Non-pigmented ciliary epithelial cell (primary cell): ENCODE measurements around the gene MAGED1.

ENCODE experiments used
- DNase-seq: peaks from one replicate; pipeline ENCODE4 v3.0.0-alpha.2; 2010; ENCODE audit warnings: low read depth

The MAGED1 gene

DNA sequence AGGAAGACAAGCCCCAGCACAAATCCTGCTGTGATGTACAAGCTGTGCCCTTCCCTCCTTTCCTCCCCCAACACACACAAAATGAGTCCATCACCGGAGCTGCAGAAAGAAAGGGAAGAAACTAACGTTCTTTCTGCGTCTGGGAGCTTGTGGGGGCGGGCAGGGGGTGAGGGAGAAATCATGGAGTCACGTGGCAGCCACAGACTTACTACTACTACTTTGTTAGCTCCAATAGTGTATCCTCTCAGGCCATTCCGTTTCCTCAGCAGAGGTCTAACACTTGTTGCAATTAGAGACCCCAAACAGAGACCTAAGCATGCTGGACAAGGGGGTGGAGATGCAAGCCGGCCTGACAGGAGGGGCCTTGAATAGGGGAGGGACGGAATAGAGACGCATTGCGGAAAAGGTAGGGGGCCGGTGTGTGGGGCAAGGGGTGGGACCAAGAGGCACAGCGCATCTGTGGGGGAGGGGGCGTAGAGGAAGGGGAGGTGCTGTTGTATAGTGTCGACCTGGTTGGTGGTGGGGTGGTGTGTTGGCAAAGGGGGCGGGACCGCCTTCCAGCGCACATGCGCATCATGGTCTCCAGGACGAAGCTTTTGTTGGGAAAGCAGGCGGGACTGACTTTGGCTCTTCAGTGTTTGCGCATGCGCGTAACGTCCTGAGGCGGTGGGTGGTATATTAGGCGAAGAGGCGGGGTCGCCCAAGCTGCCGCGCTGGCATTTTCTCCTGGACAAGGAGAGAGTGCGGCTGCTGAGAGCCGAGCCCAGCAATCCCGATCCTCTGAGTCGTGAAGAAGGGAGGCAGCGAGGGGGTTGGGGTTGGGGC lies at the start of gene MAGED1:
TSS of gene MAGED1 (plus strand) at position 703 of the 825 bp plus-strand sequence. CDS start 682 bp downstream, outside the sequence.
- DNase-seq = peak; percentile 85

DNA sequence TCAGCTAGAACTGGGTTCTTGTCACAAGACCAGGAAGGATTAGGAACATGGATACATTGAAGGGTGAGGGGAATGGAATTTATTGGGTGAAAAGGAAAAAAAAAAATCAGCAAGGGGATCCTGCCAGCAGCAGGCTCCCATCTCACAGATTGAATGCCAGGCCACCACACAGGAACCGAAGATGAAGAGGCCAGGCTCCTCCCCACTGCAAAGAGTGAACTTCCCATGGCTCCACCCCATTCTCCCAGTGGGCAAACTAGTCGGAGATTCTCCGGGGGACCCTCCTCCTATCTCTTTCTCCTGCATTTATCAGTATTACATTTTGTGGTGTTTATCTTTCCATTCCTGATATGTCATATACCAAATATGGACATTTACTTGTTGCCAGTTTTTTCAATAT lies 46.0 kb upstream of the MAGED1 start:
- DNase-seq = no peak

DNA sequence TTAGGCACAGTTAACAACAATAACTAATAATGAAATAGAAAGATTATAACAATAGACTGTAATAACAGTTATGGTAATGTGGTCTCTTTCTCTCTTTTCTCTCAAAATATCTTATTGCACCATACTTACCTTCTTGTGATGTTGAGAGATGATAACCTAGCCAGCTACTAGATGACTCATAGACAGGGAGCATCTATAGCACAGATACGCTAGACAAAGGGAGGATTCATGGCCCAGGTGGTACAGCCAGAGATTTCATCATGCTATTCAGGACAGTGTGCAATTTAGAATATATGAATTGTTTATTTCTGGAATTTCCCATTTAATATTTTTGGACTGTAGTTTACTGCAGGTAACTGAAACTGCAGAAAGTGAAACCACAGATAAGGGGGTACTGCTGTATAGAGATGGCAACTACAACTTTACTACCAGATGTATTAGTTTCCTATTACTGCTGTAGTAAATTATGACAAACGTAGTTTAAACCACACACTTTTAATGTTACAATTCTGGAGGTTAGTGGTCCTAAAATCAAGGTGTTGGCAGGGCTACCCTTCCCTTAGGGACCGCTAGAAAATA lies 41.8 kb upstream of the MAGED1 start:
- DNase-seq = no peak

GRCh38 chrX:51852096-51852495 lies 41.3 kb upstream of the MAGED1 start:
- no peak for DNase-seq

DNA sequence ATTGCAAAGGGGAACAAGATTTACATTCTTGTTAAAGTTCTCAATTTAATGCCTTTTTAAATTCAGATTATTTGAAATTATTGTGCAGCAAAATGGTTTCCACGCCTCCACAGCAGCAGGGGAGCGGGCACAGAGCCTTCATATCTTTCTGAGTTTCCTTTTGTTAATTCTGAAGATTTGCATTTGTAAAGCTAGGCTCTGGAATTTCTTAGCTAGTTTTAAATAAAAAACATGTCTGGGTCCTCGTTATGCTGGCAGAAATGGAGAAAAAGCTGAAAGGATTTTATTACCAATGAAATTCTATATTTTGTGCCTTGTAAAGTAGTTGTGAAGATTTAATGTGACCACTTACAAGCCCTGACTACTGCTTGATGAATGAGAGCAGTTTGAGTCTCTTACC lies 40.8 kb upstream of the MAGED1 start:
- DNase-seq = no peak

DNA sequence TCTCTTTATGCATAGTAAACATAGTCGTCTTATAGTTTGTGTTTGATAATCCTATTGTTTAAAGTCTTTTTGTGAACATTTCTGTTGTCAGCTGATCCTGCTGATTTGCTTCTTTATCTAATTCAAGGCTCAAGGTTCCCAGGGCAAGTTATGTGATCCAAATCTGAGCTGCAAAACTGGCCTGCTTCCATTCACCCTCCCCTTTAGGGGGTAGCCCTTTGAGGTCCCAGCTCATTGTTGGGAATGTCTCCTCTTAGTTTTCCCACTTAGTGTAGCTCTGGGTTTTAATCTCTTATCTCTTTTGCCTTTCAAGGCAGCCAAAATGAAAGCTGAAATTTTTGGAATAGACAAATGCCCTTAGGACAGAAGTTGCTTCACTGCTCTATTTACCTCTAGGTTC lies 40.2 kb upstream of the MAGED1 start:
- no peak for DNase-seq

GRCh38 chrX:51855698-51856097 lies 37.7 kb upstream of the MAGED1 start:
- no peak for DNase-seq

DNA sequence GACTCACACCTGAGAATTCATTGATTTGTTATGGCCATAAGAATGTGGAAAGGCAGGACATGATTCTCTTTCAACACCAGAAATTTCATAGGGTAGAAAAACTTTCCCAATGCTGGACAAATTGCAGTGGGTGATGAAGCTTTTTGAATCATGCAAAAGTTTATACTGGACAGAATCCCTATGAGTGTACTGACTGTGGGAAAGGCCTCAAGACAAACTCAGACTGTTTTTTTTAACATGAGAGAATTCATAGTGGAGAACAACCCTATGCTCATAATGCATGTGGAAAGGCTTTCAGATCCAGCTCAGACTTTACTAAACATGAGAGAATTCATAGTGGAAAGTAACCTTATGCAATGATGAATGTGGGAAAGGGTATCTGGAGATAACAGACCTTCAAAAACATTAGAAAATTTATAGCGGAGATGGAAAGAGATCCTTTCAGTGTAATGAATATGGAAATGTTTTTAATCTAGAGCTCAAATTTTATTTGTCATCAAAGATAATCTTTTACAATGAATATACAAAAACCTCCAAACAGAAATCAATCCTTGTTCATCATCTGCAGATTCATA lies 36.2 kb upstream of the MAGED1 start:
- no peak for DNase-seq

GRCh38 chrX:51860679-51861078 lies 32.7 kb upstream of the MAGED1 start:
- no peak for DNase-seq

- DNase-seq = no peak
Measured at GRCh38 chrX:51862920-51863319, 30.5 kb upstream of the MAGED1 start.

GRCh38 chrX:51866210-51866609 lies 27.2 kb upstream of the MAGED1 start:
- DNase-seq = peak; percentile 44

GRCh38 chrX:51867626-51868025 lies 25.8 kb upstream of the MAGED1 start:
- DNase-seq = no peak

DNA sequence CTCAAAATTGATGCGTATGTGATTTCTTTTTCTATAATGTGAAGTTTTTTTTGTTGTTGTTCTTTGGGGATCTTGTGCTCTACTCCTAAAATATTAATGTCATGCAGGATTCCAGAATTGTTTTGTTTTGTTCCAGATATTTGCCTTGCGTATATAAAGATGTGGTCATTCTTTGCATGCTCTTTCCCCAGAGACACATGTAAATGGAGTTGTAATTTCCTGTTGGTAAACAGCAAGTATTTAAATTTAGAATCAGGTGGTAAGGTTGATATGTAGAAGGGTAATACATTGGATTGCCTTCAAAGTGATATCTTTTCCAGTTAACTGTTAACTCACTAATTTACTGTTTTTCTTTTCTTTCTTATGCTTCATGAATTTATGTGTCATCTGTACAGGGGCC lies 23.1 kb upstream of the MAGED1 start:
- DNase-seq = no peak

DNA sequence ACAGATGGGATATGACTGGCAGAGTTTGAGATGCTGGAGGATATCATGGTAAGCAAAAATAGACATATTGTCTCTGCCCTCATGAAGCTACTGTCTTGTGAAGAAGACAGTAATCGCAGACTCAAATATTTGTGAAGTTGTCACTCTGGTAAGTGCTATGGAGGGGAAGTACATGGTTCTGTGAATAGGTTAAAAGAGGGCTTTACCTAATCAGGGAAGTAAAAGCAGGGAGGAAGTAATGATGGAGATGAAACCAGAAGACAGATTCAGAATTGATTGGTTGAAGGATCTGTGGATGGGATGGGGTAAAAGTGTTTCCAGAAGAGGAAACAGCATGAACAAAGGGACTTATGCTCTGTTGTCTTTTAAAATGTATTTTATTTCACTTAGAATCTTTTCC lies 19.3 kb upstream of the MAGED1 start:
- DNase-seq = no peak

DNA sequence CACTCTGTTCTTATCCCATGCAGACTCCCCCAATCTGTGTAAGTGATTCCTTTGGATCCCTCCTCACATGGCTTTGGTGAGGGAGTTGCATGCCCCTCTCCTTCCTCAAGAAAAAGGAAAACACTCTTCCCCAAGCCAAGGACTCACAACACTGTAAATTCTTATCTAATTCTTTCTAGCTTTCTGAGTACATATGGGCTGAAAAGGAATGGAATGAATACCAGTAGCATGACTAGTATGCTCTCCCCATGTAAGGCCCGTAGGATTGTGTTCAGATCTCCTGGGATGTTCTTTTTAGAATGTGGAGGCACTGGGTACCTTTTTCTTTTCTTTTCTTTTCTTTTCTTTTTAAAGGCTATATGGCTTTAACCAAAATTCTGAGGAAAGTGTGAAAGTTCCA lies 17.0 kb upstream of the MAGED1 start:
- DNase-seq = no peak

- no peak for DNase-seq
Measured at GRCh38 chrX:51878056-51878455, 15.4 kb upstream of the MAGED1 start.

DNA sequence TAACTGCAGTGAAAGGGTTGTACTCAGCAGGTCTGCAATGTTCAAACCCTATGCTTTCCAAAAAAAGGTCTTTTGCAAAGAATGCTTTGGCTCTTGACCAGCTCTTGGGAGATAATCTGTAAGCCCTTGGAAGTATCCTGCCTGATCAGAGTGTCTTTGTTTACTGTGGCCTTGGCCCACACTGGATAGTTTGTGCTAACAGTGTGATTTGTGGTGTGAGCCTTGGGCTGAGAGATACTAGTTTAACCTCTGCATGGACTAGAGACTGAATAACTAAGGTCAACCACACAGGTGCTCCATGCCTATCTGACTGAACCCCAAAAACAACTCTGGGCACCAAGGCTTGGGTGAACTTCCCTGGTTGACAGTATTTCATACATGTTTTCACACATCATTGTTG lies 3.6 kb upstream of the MAGED1 start:
- DNase-seq = no peak

DNA sequence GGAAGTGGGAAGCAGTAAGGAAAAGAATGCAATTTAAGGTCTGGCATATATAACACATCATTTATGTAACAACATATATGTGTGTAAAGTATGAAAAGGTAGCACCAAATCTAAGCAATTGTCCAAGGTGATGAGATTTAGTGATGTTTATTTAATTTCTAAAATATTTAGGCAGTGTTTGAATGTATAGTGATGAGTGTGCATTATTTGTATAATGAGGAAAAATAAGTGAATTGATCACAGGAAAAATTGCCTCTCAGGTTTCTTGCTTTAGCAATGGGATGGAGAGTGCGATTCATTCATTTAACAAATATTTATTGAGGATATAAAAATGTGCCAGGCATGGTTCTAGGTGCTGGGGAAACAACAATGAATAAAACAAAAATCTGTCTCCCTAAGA lies 2.2 kb upstream of the MAGED1 start:
- DNase-seq = no peak

DNA sequence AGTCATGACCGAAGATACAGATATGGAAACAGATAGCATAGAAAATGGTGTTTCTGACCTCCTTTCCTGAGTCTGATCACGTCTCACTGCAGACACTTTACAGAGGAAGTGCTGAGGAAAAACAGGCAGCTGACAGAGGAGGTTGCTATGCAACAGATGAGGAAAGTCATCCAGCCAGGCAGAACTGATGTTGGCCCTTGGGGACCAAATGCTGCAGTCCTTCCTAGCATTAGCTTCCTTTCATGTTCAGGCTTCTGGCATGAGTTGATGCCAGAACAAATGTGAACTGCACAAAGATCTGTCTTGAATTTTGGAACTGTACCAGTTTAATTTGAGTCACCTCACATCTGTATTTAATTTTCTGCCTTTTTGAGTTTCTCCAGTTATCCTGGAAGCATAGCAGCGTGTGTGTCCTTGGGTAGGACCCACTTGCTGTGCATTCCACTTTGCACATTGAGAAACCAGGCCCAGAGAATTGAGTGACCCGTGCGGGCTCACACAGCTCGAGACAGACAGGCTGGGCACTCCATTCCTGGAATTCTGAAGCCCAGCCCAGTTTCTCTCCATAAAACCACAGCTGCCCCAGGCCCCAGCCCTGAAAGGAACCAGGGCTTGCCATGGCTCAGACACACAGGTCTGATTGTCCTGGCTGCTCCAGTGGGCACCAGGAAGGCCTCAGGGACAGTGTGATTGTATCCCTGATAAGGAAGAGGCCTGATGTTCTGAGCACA lies 1.4 kb upstream of the MAGED1 start:
- DNase-seq = no peak

- DNase-seq = no peak
Measured at GRCh38 chrX:51893931-51894696, 691 bp downstream of the MAGED1 start.

DNA sequence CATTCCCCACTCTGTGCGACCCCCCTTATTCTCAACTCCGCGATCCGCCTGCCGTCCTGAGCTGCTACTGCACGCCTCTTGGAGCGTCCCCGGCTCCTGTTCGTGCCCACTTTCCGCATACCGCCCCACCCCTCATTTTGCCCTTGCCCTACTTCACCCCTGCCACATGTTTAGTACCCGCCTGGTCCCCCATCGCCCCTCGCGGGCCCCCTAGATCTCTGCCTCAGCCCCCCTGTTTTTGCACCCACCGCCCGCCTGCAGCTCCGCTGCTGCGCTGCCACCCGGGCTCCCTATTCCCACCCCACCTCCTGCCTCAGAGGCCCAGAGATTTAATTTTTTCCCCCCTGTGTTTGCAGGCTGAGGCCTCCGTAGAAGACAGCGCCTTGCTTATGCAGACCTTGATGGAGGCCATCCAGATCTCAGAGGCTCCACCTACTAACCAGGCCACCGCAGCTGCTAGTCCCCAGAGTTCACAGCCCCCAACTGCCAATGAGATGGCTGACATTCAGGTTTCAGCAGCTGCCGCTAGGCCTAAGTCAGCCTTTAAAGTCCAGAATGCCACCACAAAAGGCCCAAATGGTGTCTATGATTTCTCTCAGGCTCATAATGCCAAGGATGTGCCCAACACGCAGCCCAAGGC lies 1.4 kb downstream of the MAGED1 start:
- no peak for DNase-seq

DNA sequence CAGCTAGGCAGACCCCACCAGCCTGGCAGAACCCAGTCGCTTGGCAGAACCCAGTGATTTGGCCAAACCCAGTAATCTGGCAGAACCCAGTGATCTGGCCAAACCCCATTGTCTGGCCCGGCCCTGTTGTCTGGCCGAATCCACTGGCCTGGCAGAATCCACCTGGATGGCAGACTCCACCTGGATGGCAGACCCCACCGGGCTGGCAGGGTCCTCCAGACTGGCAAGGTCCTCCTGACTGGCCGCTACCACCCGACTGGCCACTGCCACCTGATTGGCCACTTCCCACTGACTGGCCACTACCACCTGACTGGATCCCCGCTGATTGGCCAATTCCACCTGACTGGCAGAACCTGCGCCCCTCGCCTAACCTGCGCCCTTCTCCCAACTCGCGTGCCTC lies 3.2 kb downstream of the MAGED1 start:
- DNase-seq = no peak
